GM10248 (cell line): ENCODE data around the gene CS.

Source experiments
- CTCF ChIA-PET: fragments of 300-600 bp; sonication (Branson Sonifier 250); formaldehyde crosslinking; extraction: SDS; loops from one replicate; lab custom pipeline; 2021; ENCODE audit warnings: antibody characterized with exemption; lab: Yijun Ruan, JAX
- POLR2A ChIA-PET: fragments of 350-650 bp; sonication (Branson Sonifier 250); formaldehyde crosslinking; extraction: SDS; loops from one replicate; lab custom pipeline; 2020; ENCODE audit warnings: antibody characterized with exemption; lab: Yijun Ruan, JAX
- DNase-seq: peaks from one replicate; pipeline ENCODE4 v3.0.0; 2012; ENCODE audit errors: extremely low spot score
- CTCF ChIP-seq: IDR thresholded peaks from 2 replicates; pipeline ENCODE4 v1.5.1; 2012; ENCODE audit warnings: mild to moderate bottlenecking, low read depth; ENCODE audit errors: extremely low read depth, missing control alignments, control extremely low read depth

Gene CS

GRCh38 chr12:56321027-56321426, 20.9 kb upstream of the CS start:
- ChIA-PET POLR2A (interaction anchor here (0.7 kb wide), 1 partner anchor 15 kb away, joined by 8 read pairs; no protein-coding TSS in a partner anchor), CTCF (interaction anchor here (1.2 to 1.8 kb wide), 3 partner anchors 12 to 138 kb away, joined by 3 to 8 read pairs (median 3); partner anchors contain the start of gene PAN2)
- no peak for DNase-seq
- no peak for TF ChIP-seq CTCF

DNA sequence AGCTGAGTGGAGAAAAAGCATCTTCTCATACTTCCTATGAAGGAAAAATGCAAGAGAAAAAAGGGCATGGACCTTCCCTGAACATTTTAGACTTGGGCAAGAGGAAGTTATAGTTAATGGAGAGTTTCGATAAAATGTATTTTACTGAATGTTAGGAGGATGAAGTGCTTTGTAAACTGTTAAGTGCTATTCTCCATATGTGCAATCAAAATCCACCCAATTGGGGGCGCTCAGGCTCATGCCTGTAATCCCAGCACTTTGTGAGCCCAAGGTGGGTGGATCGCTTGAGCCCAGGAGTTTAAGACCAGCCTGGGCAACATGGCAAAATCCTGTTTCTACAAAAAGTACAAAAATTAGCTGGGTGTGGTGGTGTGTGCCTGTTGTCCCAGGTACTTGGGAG, 17.5 kb upstream of the CS start:
- no peak for DNase-seq
- ChIA-PET POLR2A (no interaction called here), CTCF (interaction anchor here (1.2 to 3.6 kb wide), 5 partner anchors 8 to 146 kb away, joined by 3 to 25 read pairs (median 3); no protein-coding TSS in a partner anchor)
- no peak for TF ChIP-seq CTCF

GRCh38 chr12:56315622-56316473, 15.7 kb upstream of the CS start, which contains the start of gene CNPY2:
Gene CNPY2, minus strand, starts transcription at chr12:56315988. Its CDS starts 771 bp downstream, at chr12:56315217.
- CTCF ChIA-PET, result interaction anchor here (0.6 to 3.6 kb wide), 10 partner anchors 13 to 148 kb away, joined by 3 to 25 read pairs (median 3); partner anchors contain the start of genes IL23A, RNF41 and STAT2
- POLR2A ChIA-PET, result interaction anchor here (0.6 to 2.4 kb wide), 10 partner anchors 10 to 209 kb away, joined by 3 to 8 read pairs (median 3); partner anchors contain the start of genes ANKRD52, PAN2 and STAT2
- peak; percentile 32 for TF ChIP-seq CTCF

GRCh38 chr12:56315249-56315621, 15.1 kb upstream of the CS start:
- CTCF ChIA-PET, result interaction anchor here (0.9 to 3.6 kb wide), 5 partner anchors 14 to 148 kb away, joined by 3 to 25 read pairs (median 10); partner anchors contain the start of genes RNF41 and STAT2
- POLR2A ChIA-PET, result interaction anchor here (0.6 to 2.4 kb wide), 7 partner anchors 15 to 57 kb away, joined by 3 to 8 read pairs (median 4); partner anchors contain the start of genes ANKRD52, PAN2 and STAT2
- DNase-seq, result no peak
- no peak for TF ChIP-seq CTCF

More at GRCh38 chr12:56315622-56316473, 15.7 kb upstream of the CS start, which contains the start of gene CNPY2:
- DNase-seq, result peak; percentile 96

- no peak for TF ChIP-seq CTCF
- ChIA-PET POLR2A (interaction anchor here (0.6 kb wide), 1 partner anchor 193 kb away, joined by 3 read pairs; the partner anchor contains the start of gene ZC3H10), CTCF (interaction anchor here (0.8 to 1.7 kb wide), 11 partner anchors 12 to 185 kb away, joined by 3 to 6 read pairs (median 4); partner anchors contain the start of genes COQ10A and SMARCC2)
- DNase-seq, result no peak
Measured at GRCh38 chr12:56311003-56311402, 10.9 kb upstream of the CS start.

GRCh38 chr12:56308714-56309113, 8.6 kb upstream of the CS start:
- ChIA-PET POLR2A (no interaction called here), CTCF (interaction anchor here (1.0 to 1.2 kb wide), 2 partner anchors 10 to 22 kb away, joined by 3 to 4 read pairs; no protein-coding TSS in a partner anchor)
- no peak for DNase-seq
- no peak for TF ChIP-seq CTCF
